Endothelial cell (in vitro differentiated cells): ENCODE measurements around the gene FAM107A. TPM values are rescaled to one million over a fixed set of nuclear protein-coding genes. Genes with fewer than 3 reads are reported as not detected.

Experiments
- DNase-seq: peaks from one replicate; pipeline ENCODE4 v3.0.0; 2021; ENCODE audit warnings: low spot score
- H3K27ac Mint-ChIP-seq: one replicate; pipeline ENCODE4 v1.8.0; 2021; ENCODE audit warnings: mixed read lengths, inconsistent platforms; ENCODE audit not compliant: unreplicated experiment
- H3K27me3 Mint-ChIP-seq: one replicate; pipeline ENCODE4 v1.8.0; 2021; ENCODE audit warnings: mild to moderate bottlenecking, moderate library complexity, mixed read lengths, inconsistent platforms; ENCODE audit not compliant: unreplicated experiment
- H3K36me3 Mint-ChIP-seq: one replicate; pipeline ENCODE4 v1.8.0; 2021; ENCODE audit warnings: mild to moderate bottlenecking, low read depth, mixed read lengths, inconsistent platforms; ENCODE audit not compliant: unreplicated experiment
- H3K4me1 Mint-ChIP-seq: one replicate; pipeline ENCODE4 v1.8.0; 2021; ENCODE audit warnings: mild to moderate bottlenecking, mixed read lengths, inconsistent platforms; ENCODE audit not compliant: unreplicated experiment
- H3K4me3 Mint-ChIP-seq: one replicate; pipeline ENCODE4 v1.8.0; 2021; ENCODE audit warnings: mild to moderate bottlenecking, mixed read lengths, inconsistent platforms; ENCODE audit not compliant: unreplicated experiment
- H3K9me3 Mint-ChIP-seq: one replicate; pipeline ENCODE4 v1.8.0; 2021; ENCODE audit warnings: mixed read lengths, inconsistent platforms; ENCODE audit not compliant: unreplicated experiment
- CTCF ChIP-seq: fragments of 200-600 bp; sonication (generic); IDR thresholded peaks from one replicate; pipeline ENCODE4 v1.5.0; 2021; ENCODE audit warnings: antibody characterized with exemption; ENCODE audit not compliant: unreplicated experiment
- total RNA-seq: library from RNA; stranded (reverse); fragmentation: NEBNext Ultra II Directional; extraction: Animal tissue kit (Norgen Biotek cat#: 25700); gene quantifications from one replicate; pipeline ENCODE4 v1.2.1, GENCODE V29; 2021; ENCODE audit not compliant: unreplicated experiment

FAM107A gene
- total RNA-seq, 1 donor from 2014 or later, result 0.18 TPM

- no peaks in the 10 kb centered on the region for H3K9me3 Mint-ChIP-seq
- no peaks in the 10 kb centered on the region for H3K27me3 Mint-ChIP-seq
- no peak overlapping the region for H3K27ac Mint-ChIP-seq
- TF ChIP-seq CTCF, result no peak
- no peaks in the 10 kb centered on the region for H3K4me1 Mint-ChIP-seq
- DNase-seq, result no peak
- H3K36me3 Mint-ChIP-seq, result no peaks in the 10 kb centered on the region
- H3K4me3 Mint-ChIP-seq, result no peak overlapping the region
Observed at GRCh38 chr3:58606693-58607092, 29.5 kb upstream of the FAM107A start.

- Mint-ChIP-seq H3K4me3 (no peak overlapping the region), H3K4me1 (no peaks in the 10 kb centered on the region), H3K27ac (no peak overlapping the region), H3K27me3 (no peaks in the 10 kb centered on the region), H3K36me3 (no peaks in the 10 kb centered on the region), H3K9me3 (no peaks in the 10 kb centered on the region)
- DNase-seq, result no peak
- TF ChIP-seq CTCF, result no peak
Observed at GRCh38 chr3:58604031-58604430, 26.8 kb upstream of the FAM107A start.

- no peak overlapping the region for H3K27ac Mint-ChIP-seq
- H3K27me3 Mint-ChIP-seq, result no peaks in the 10 kb centered on the region
- no peaks in the 10 kb centered on the region for H3K4me1 Mint-ChIP-seq
- no peak for TF ChIP-seq CTCF
- no peaks in the 10 kb centered on the region for H3K36me3 Mint-ChIP-seq
- no peak overlapping the region for H3K4me3 Mint-ChIP-seq
- DNase-seq, result no peak
- H3K9me3 Mint-ChIP-seq, result no peaks in the 10 kb centered on the region
Observed at GRCh38 chr3:58603606-58604005, 26.4 kb upstream of the FAM107A start.

GRCh38 chr3:58597770-58598310, 20.6 kb upstream of the FAM107A start:
- Mint-ChIP-seq H3K27me3 (no peaks in the 10 kb centered on the region), H3K27ac (no peak overlapping the region), H3K4me3 (no peak overlapping the region), H3K36me3 (no peaks in the 10 kb centered on the region), H3K9me3 (no peaks in the 10 kb centered on the region), H3K4me1 (no peaks in the 10 kb centered on the region)
- TF ChIP-seq CTCF, result no peak
- no peak for DNase-seq

GRCh38 chr3:58596834-58597518, 19.8 kb upstream of the FAM107A start:
- H3K4me3 Mint-ChIP-seq, result no peak overlapping the region
- no peaks in the 10 kb centered on the region for H3K36me3 Mint-ChIP-seq
- no peak for DNase-seq
- TF ChIP-seq CTCF, result no peak
- H3K9me3 Mint-ChIP-seq, result no peaks in the 10 kb centered on the region
- H3K4me1 Mint-ChIP-seq, result no peaks in the 10 kb centered on the region
- H3K27me3 Mint-ChIP-seq, result no peaks in the 10 kb centered on the region
- no peak overlapping the region for H3K27ac Mint-ChIP-seq
